Activated CD8-positive, alpha-beta memory T cell treated with anti-CD3 and anti-CD28 coated beads, Interleukin-2, amount 50 U/mL, for 24 hours (primary cell): ENCODE results near the gene SEMA3G.

ENCODE experiments used
- DNase-seq: peaks from one replicate; pipeline ENCODE4 v3.0.0-alpha.2; 2020; ENCODE audit errors: extremely low read depth

The SEMA3G gene

GRCh38 chr3:52408466-52408865 is 36.4 kb downstream of the SEMA3G start:
- DNase-seq: no peak

GRCh38 chr3:52407779-52408178 is 37.1 kb downstream of the SEMA3G start:
- no peak for DNase-seq

GRCh38 chr3:52406791-52407510 is 38.0 kb downstream of the SEMA3G start:
- DNase-seq: no peak

- no peak for DNase-seq
Measured at GRCh38 chr3:52406231-52406661, 38.7 kb downstream of the SEMA3G start.

- DNase-seq: no peak
Measured at GRCh38 chr3:52405601-52406110, 39.2 kb downstream of the SEMA3G start.

- no peak for DNase-seq
Measured at GRCh38 chr3:52405066-52405465, 39.8 kb downstream of the SEMA3G start.

GRCh38 chr3:52404391-52404790 is 40.5 kb downstream of the SEMA3G start:
- no peak for DNase-seq

GRCh38 chr3:52403955-52404354 is 40.9 kb downstream of the SEMA3G start:
- DNase-seq: no peak

GRCh38 chr3:52403271-52403841 is 41.5 kb downstream of the SEMA3G start:
- no peak for DNase-seq

- DNase-seq: no peak
Measured at GRCh38 chr3:52402706-52403270, 42.1 kb downstream of the SEMA3G start.

GRCh38 chr3:52402101-52402521 is 42.8 kb downstream of the SEMA3G start:
- DNase-seq: no peak

GRCh38 chr3:52401551-52401950 is 43.4 kb downstream of the SEMA3G start:
- DNase-seq: no peak

- no peak for DNase-seq
Measured at GRCh38 chr3:52401021-52401420, 43.9 kb downstream of the SEMA3G start.

GRCh38 chr3:52400275-52400793 is 44.6 kb downstream of the SEMA3G start:
- no peak for DNase-seq

GRCh38 chr3:52399593-52399992 is 45.3 kb downstream of the SEMA3G start:
- no peak for DNase-seq

- DNase-seq: no peak
Measured at GRCh38 chr3:52399131-52399530, 45.8 kb downstream of the SEMA3G start.

GRCh38 chr3:52398670-52399081 is 46.2 kb downstream of the SEMA3G start:
- DNase-seq: no peak

GRCh38 chr3:52397676-52398399 is 47.1 kb downstream of the SEMA3G start:
- DNase-seq: no peak

- DNase-seq: no peak
Measured at GRCh38 chr3:52396907-52397591, 47.9 kb downstream of the SEMA3G start.

- DNase-seq: no peak
Measured at GRCh38 chr3:52396011-52396906, 48.6 kb downstream of the SEMA3G start.

- DNase-seq: no peak
Measured at GRCh38 chr3:52395503-52395865, 49.4 kb downstream of the SEMA3G start.
